K562 (cell line): ENCODE results near the gene HS3ST4. TPM values are rescaled to one million over a fixed set of nuclear protein-coding genes. Genes with fewer than 3 reads are reported as not detected.

Source experiments
- ATAC-seq: fragments of 200-7000 bp; cut with Tn5 transposase; 3 replicates; pipeline ENCODE4 v1.9.1; 2020; ENCODE audit warnings: moderate library complexity
- BruUV-seq: library from RNA; stranded (reverse); fragments of 400-500 nt; replicated peaks from 2 replicates; lab custom pipeline; 2021; lab: Mats Ljungman, UMichigan
- CTCF ChIA-PET: fragments of 300-600 bp; formaldehyde crosslinking; extraction: SDS; loops from one replicate; lab custom pipeline; 2021; ENCODE audit warnings: low intra/inter-chr PET ratio; lab: Yijun Ruan, JAX
- POLR2A ChIA-PET: fragments of 300-600, 350-650 bp; sonication (Branson Sonifier 250); formaldehyde crosslinking; extraction: SDS; loops from one replicate; lab custom pipeline; 2021; ENCODE audit warnings: antibody characterized with exemption, inconsistent platforms; lab: Yijun Ruan, JAX
- DNase-seq, 4 experiments: peaks; one replicate each; pipeline versions ENCODE4 v3.0.0 to v3.0.0-alpha.2; 2011 to 2018; ENCODE audit warnings: low spot score in 3 of 4, mixed read lengths in 3 of 4; ENCODE audit errors: extremely low read depth in 1 of 4
- FAIRE-seq: peaks from 2 replicates; lab custom pipeline; 2011; peaks lifted over from hg19 to GRCh38; lab: Jason Lieb, UNC
- H2AFZ ChIP-seq: 2 replicates; pipeline ENCODE4 v1.6.0; 2011; ENCODE audit warnings: low read depth, low read length, control low read depth, inconsistent platforms
- H3K27ac ChIP-seq: fragments of 200-600 bp; 3 replicates; pipeline ENCODE4 v1.8.0; 2011; ENCODE audit warnings: low read depth, mild to moderate bottlenecking, control low read depth, inconsistent platforms, low read length, moderate library complexity, mixed read lengths; ENCODE audit errors: extremely low read depth
- H3K27me3 ChIP-seq, 2 experiments: fragments of 300-600 bp in 1 of 2; 2 replicates in 1 of 2; 3 replicates in 1 of 2; pipeline versions ENCODE4 v1.6.0 to v1.8.0; 2011; ENCODE audit warnings: inconsistent platforms in 2 of 2, low read length in 2 of 2, mild to moderate bottlenecking in 1 of 2, mixed read lengths in 1 of 2, moderate library complexity in 1 of 2; ENCODE audit not compliant: control insufficient read depth in 2 of 2, insufficient read depth in 2 of 2
- H3K36me3 ChIP-seq: fragments of 300-600 bp; 3 replicates; pipeline ENCODE4 v1.8.0; 2011; ENCODE audit warnings: mild to moderate bottlenecking, low read length, inconsistent platforms; ENCODE audit not compliant: control insufficient read depth, insufficient read depth
- H3K4me1 ChIP-seq, 2 experiments: fragments of 200-600 bp in 1 of 2; replicated peaks in 1 of 2; 2 replicates in 1 of 2; 3 replicates in 1 of 2; pipeline versions ENCODE4 v1.5.1 to v1.8.0; 2011; ENCODE audit warnings: inconsistent platforms in 2 of 2, low read length in 2 of 2, mild to moderate bottlenecking in 1 of 2, mixed read lengths in 1 of 2, moderate library complexity in 1 of 2; ENCODE audit not compliant: control insufficient read depth in 2 of 2, insufficient read depth in 2 of 2
- H3K4me2 ChIP-seq: 2 replicates; pipeline ENCODE4 v1.6.1; 2011; ENCODE audit warnings: low read length, control low read depth, inconsistent platforms, mixed read lengths; ENCODE audit not compliant: insufficient read depth
- H3K4me3 ChIP-seq: fragments of 200-600 bp; sonication (generic), shearing (Covaris generic); 2 replicates; pipeline ENCODE4 v1.5.1; 2016; ENCODE audit warnings: control low read depth, inconsistent platforms
- H3K79me2 ChIP-seq: fragments of 200-600 bp; 3 replicates; pipeline ENCODE4 v1.8.0; 2011; ENCODE audit warnings: low read length, inconsistent platforms; ENCODE audit not compliant: control insufficient read depth, insufficient read depth
- H3K9ac ChIP-seq, 2 experiments: 2 replicates each; pipeline versions ENCODE4 v1.6.0 to v1.6.1; 2011; ENCODE audit warnings: low read depth in 2 of 2, low read length in 2 of 2, control low read depth in 1 of 2, inconsistent platforms in 1 of 2, mild to moderate bottlenecking in 1 of 2, mixed read lengths in 1 of 2; ENCODE audit not compliant: insufficient read depth in 1 of 2
- H3K9me1 ChIP-seq: one replicate; pipeline ENCODE4 v1.6.0; 2011; ENCODE audit warnings: inconsistent platforms, mild to moderate bottlenecking, low read length, moderate library complexity; ENCODE audit not compliant: control insufficient read depth, insufficient read depth
- H3K9me3 ChIP-seq: replicated peaks from 2 replicates; pipeline ENCODE4 v1.5.1; 2011; ENCODE audit warnings: low read depth, low read length, inconsistent platforms; ENCODE audit not compliant: control insufficient read depth, insufficient read depth
- H4K20me1 ChIP-seq: replicated peaks from 2 replicates; pipeline ENCODE4 v1.6.1; 2011; ENCODE audit warnings: low read length, inconsistent platforms, mixed read lengths; ENCODE audit not compliant: control insufficient read depth, insufficient read depth
- ARID1B ChIP-seq: fragments of 450-650 bp; IDR thresholded peaks from 2 replicates; pipeline ENCODE4 v1.6.1; 2016; ENCODE audit warnings: antibody characterized with exemption, mild to moderate bottlenecking, inconsistent platforms
- ARNT ChIP-seq, 2 experiments: fragments of 450-650 bp; IDR thresholded peaks; 2 replicates each; pipeline ENCODE4 v1.6.1; 2016; ENCODE audit warnings: mild to moderate bottlenecking in 1 of 2
- ATF7 ChIP-seq: fragments of 450-650 bp; IDR thresholded peaks from 2 replicates; pipeline ENCODE4 v1.7.1; 2014; ENCODE audit warnings: mild to moderate bottlenecking, moderate library complexity
- C11orf30 ChIP-seq: fragments of 450-650 bp; IDR thresholded peaks from 2 replicates; pipeline ENCODE4 v1.6.1; 2016; ENCODE audit warnings: low read depth, mild to moderate bottlenecking
- CBX1 ChIP-seq: sonication (generic); IDR thresholded peaks from 2 replicates; pipeline ENCODE4 v1.6.1; 2016; ENCODE audit warnings: antibody characterized with exemption, low read depth, mild to moderate bottlenecking
- CTCFL ChIP-seq: IDR thresholded peaks from 2 replicates; pipeline ENCODE4 v1.6.1; 2011; ENCODE audit warnings: borderline replicate concordance, low read depth, mild to moderate bottlenecking, moderate library complexity, low read length; ENCODE audit not compliant: insufficient read depth, poor library complexity, severe bottlenecking
- EP300 ChIP-seq: IDR thresholded peaks from 2 replicates; pipeline ENCODE4 v1.6.1; 2012; ENCODE audit warnings: low read length, improper control_type of control experiment
- GATA2 ChIP-seq: sonication (generic); formaldehyde crosslinking; IDR thresholded peaks from 2 replicates; pipeline ENCODE4 v1.4.0; 2020; ENCODE audit warnings: mild to moderate bottlenecking, missing genetic modification reagents
- ILF3 ChIP-seq: fragments of 450-650 bp; IDR thresholded peaks from 2 replicates; pipeline ENCODE4 v1.6.1; 2018; ENCODE audit warnings: antibody characterized with exemption, mild to moderate bottlenecking, moderate library complexity, borderline replicate concordance
- KDM5B ChIP-seq: fragments of 200-600 bp; sonication (generic); IDR thresholded peaks from 2 replicates; pipeline ENCODE4 v1.6.1; 2012; ENCODE audit warnings: low read depth, mild to moderate bottlenecking, moderate library complexity, low read length, control low read depth, inconsistent platforms; ENCODE audit not compliant: insufficient replicate concordance
- PHTF2 ChIP-seq: fragments of 250-450 bp; sonication (Bioruptor Pico); IDR thresholded peaks from 2 replicates; pipeline ENCODE4 v1.5.0; 2021; ENCODE audit warnings: mild to moderate bottlenecking
- TAF7 ChIP-seq: fragments of 450-650 bp; IDR thresholded peaks from 2 replicates; pipeline ENCODE4 v1.6.1; 2016; ENCODE audit warnings: missing genetic modification characterization, missing compliant biosample characterization
- THAP7 ChIP-seq: fragments of 250-450 bp; sonication (Bioruptor Pico); IDR thresholded peaks from 2 replicates; pipeline ENCODE4 v1.5.0; 2021
- ZFP36 ChIP-seq: fragments of 150-350 bp; IDR thresholded peaks from 2 replicates; pipeline ENCODE4 v1.6.1; 2018; ENCODE audit warnings: low read length, low read depth; ENCODE audit not compliant: partially characterized antibody
- ZNF584 ChIP-seq: fragments of 200-800 bp; sonication (Bioruptor generic); IDR thresholded peaks from 2 replicates; pipeline ENCODE4 v1.6.1; 2016; ENCODE audit warnings: low read depth, mild to moderate bottlenecking, missing genetic modification characterization, missing compliant biosample characterization
- WGBS: fragments of 100-300 bp; shearing (Covaris generic); methylation state at CpG from one replicate; pipeline ENCODE4 v1.1.6; 2016; ENCODE audit warnings: low coverage, mixed read lengths; ENCODE audit not compliant: insufficient coverage; ENCODE audit errors: missing lambda C conversion rate; 5-methylcytosine and 5-hydroxymethylcytosine counted together
- in situ Hi-C: fragments of 300-500 bp; cut with MboI; formaldehyde crosslinking; loops from 4 replicates; pipeline ENCODE4 v1.15.0; 2018; ENCODE audit warnings: inconsistent platforms, mixed read lengths
- intact Hi-C: fragments of 100-400 bp; cut with micrococcal nuclease; formaldehyde crosslinking; loops from 2 replicates; pipeline ENCODE4 v1.14.2; 2022
- polyA plus RNA-seq, 8 experiments: library from polyadenylated mRNA; depleted of rRNA in 4 of 8; stranded (reverse) in 5 of 8; unstranded in 3 of 8; fragments of >200 nt; fragmentation: Nextera tagmentation in 2 of 8; fragmentation: Illumina TruSeq in 1 of 8; extraction: Ambion mirVana in 2 of 8; extraction: Trizol in 1 of 8; gene quantifications; 2 replicates each; pipeline versions ENCODE4 v1.2.1 to v1.2.3, GENCODE V29; 2011 to 2014; ENCODE audit warnings: inconsistent platforms in 1 of 8, missing spikeins in 1 of 8
- total RNA-seq, 7 experiments: library from RNA; depleted of rRNA in 6 of 7; stranded (reverse); fragments of >200 nt in 6 of 7; fragmentation: Illumina TruSeq in 2 of 7; extraction: Trizol in 2 of 7; gene quantifications; 2 replicates each; pipeline versions ENCODE4 v1.2.1 to v1.2.3, GENCODE V29; 2011 to 2021; ENCODE audit warnings: low replicate concordance in 1 of 7

The HS3ST4 gene
- total and polyA plus RNA-seq, 9 of the 15 experiments (the other 6 are each of a cell fraction or from before 2014, with no cell fraction given) = not detected

GRCh38 chr16:25977121-25977520 is 285.4 kb downstream of the HS3ST4 start:
- Histone ChIP-seq H3K9me1 (no peaks in the 10 kb centered on the region), H3K9ac (no peak overlapping the region), H3K27ac (no peak overlapping the region), H3K4me2 (no peak overlapping the region), H2AFZ (no peak overlapping the region), H4K20me1 (no peaks in the 10 kb centered on the region)
- ATAC-seq (no peak), FAIRE-seq (no peak), DNase-seq (no peak)
- ChIA-PET POLR2A (no interaction called here), CTCF (no interaction called here)
- 0% methylated on average over 4 of the region's 4 CpGs for WGBS
- TF ChIP-seq CBX1 = no peak
- TF ChIP-seq, all 486 proteins: peak for 0
- Histone ChIP-seq H3K4me1 (no peaks in the 10 kb centered on the region), H3K36me3 (no peaks in the 10 kb centered on the region), H3K9me3 (no peaks in the 10 kb centered on the region), H3K4me3 (no peak overlapping the region), H3K27me3 (no peaks in the 10 kb centered on the region), H3K79me2 (no peaks in the 10 kb centered on the region)
- in situ Hi-C loops = no loop called here
- no TSS peak for BruUV-seq
- intact Hi-C loops = no loop called here

GRCh38 chr16:25978218-25978617 is 286.5 kb downstream of the HS3ST4 start:
- CTCF ChIA-PET = interaction anchor here (0.5 kb wide), 1 partner anchor 753 kb away, joined by 4 read pairs; no protein-coding TSS in a partner anchor
- in situ Hi-C loops (no loop called here), intact Hi-C loops (no loop called here)
- Histone ChIP-seq H2AFZ (no peak overlapping the region), H3K9me3 (no peaks in the 10 kb centered on the region), H3K4me3 (no peak overlapping the region), H3K36me3 (no peaks in the 10 kb centered on the region), H4K20me1 (no peaks in the 10 kb centered on the region), H3K9ac (no peak overlapping the region), H3K4me1 (no peaks in the 10 kb centered on the region), H3K27me3 (no peaks in the 10 kb centered on the region), H3K9me1 (no peaks in the 10 kb centered on the region), H3K27ac (no peak overlapping the region), H3K79me2 (no peaks in the 10 kb centered on the region), H3K4me2 (no peak overlapping the region)
- ATAC-seq (no peak), FAIRE-seq (no peak), DNase-seq (no peak)
- POLR2A ChIA-PET = no interaction called here
- no TSS peak for BruUV-seq
- TF ChIP-seq ILF3 = no peak
- no peak for TF ChIP-seq ZFP36
- TF ChIP-seq PHTF2 (CRISPR knock-in tag) = no peak
- no peak for TF ChIP-seq EP300
- no peak for TF ChIP-seq ATF7
- no peak for TF ChIP-seq GATA2
- no peak for TF ChIP-seq ARID1B
- TF ChIP-seq KDM5B = no peak
- no peak for TF ChIP-seq CTCFL
- TF ChIP-seq ARNT (IDR thresholded peaks at IDR 0.05) = no peak
- TF ChIP-seq ZNF584 (CRISPR knock-in tag) = no peak
- TF ChIP-seq THAP7 = no peak
- TF ChIP-seq C11orf30 = no peak
- no peak for TF ChIP-seq TAF7 (tag)
